Measurements from ENCODE around the gene OR4F16.
"Not testable (repeated sequence)": the region's sequence is repeated elsewhere in the genome, so short reads cannot be mapped to it uniquely, and the experiment has no call there.

OR4F16 gene

GRCh38 chr1:686554-686953, at the start of gene OR4F16:
OR4F16 (minus strand) TSS chr1:686654; CDS start chr1:686654, 0 bp downstream.
- H3K9me3 ChIP-seq (ENCODE audit: low read depth, low read length); H3K36me3 ChIP-seq (ENCODE audit: insufficient read depth, low read length); H3K4me3 ChIP-seq; H3K9ac ChIP-seq (ENCODE audit: insufficient read length); DNase-seq (ENCODE audit: low read depth, low spot score); H3K27ac ChIP-seq: not testable (repeated sequence)

GRCh38 chr1:733649-734048, 47.2 kb upstream of the OR4F16 start:
- DNase-seq (ENCODE audit: low read depth, low spot score); H3K4me3 ChIP-seq; H3K9me3 ChIP-seq (ENCODE audit: low read depth, low read length); H3K27ac ChIP-seq; H3K36me3 ChIP-seq (ENCODE audit: insufficient read depth, low read length); H3K9ac ChIP-seq (ENCODE audit: insufficient read length): not testable (repeated sequence)

GRCh38 chr1:727040-727439, 40.6 kb upstream of the OR4F16 start:
- not testable (repeated sequence) for H3K27ac ChIP-seq; H3K4me3 ChIP-seq; H3K9ac ChIP-seq (ENCODE audit: insufficient read length)

More at GRCh38 chr1:727040-727439, 40.6 kb upstream of the OR4F16 start:
- not testable (repeated sequence) for H3K36me3 ChIP-seq (ENCODE audit: insufficient read depth, low read length); DNase-seq (ENCODE audit: low read depth, low spot score); H3K9me3 ChIP-seq (ENCODE audit: low read depth, low read length)
